ENCODE results near the gene P2RY4. TPM values are rescaled to one million over a fixed set of nuclear protein-coding genes. Genes with fewer than 3 reads are reported as not detected.
"Not testable (repeated sequence)": the region's sequence is repeated elsewhere in the genome, so short reads cannot be mapped to it uniquely, and the experiment has no call there.

The P2RY4 gene
- total RNA-seq, result 0.20 and 0.34 TPM in 2 replicates

DNA sequence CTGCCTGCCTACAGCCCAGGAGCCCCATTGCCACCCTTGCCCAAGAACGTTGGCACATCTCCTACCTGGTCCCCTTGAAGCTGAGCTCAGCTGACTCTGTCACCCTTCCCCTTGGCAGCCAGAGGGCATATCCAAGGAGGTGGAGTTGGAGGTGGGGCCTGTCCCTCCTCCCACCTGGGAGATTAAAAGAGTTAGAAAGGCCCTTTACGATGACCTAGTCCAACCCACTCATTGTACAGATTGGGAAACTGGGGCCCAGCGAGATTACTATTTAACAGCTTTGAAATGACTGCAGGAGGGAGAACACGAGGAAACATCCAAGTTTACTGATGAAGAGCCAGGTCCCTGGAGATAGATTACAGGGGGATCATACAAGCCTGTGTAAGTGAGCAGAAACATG, at the start of gene P2RY4:
Gene P2RY4, minus strand, starts transcription at position 101 of the 400 bp plus-strand sequence. CDS start 580 bp downstream, outside the sequence.
- intact Hi-C loops (cut with micrococcal nuclease), result no loop called here

DNA sequence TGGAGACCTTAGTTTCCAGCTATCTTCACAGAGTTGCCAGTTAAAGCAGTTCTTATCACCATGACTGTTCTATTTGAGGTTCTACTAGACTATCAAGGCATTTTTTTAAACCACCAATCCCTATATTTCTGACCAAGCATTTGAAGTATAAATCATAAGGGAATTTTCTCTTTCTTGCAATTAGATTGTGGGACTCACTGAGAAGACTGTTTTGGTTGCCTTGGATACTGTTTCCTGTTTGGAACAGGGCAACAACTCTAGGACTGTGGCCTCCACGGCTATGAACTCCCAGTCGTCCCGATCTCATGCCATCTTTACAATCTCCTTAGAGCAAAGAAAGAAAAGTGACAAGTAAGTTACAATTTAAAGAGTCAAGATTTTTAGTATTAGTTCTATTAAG, 41.7 kb upstream of the P2RY4 start:
- intact Hi-C loops (cut with micrococcal nuclease), result no loop called here

- intact Hi-C loops (cut with micrococcal nuclease), result loop anchor here (10.0 kb wide), 2 partner anchors 161 to 1129 kb away; partner anchors contain the start of gene PJA1
Measured at GRCh38 chrX:70293621-70294020, 33.6 kb upstream of the P2RY4 start.

GRCh38 chrX:70292788-70293187, 32.8 kb upstream of the P2RY4 start:
- intact Hi-C loops (cut with micrococcal nuclease), result loop anchor here (10.0 kb wide), 2 partner anchors 162 to 1128 kb away; partner anchors contain the start of gene PJA1

- intact Hi-C loops (cut with micrococcal nuclease), result loop anchor here (1.0 to 10.0 kb wide), 3 partner anchors 157 to 1125 kb away; partner anchors contain the start of genes IGBP1 and PJA1
Measured at GRCh38 chrX:70289793-70290770, 30.1 kb upstream of the P2RY4 start, which contains the start of the genes KIF4A and PDZD11. TSS of gene KIF4A (plus strand) at chrX:70290104. CDS start at chrX:70290459, 355 bp downstream. TSS of gene PDZD11 (minus strand) at chrX:70289927. CDS start at chrX:70289341, 586 bp downstream.

DNA sequence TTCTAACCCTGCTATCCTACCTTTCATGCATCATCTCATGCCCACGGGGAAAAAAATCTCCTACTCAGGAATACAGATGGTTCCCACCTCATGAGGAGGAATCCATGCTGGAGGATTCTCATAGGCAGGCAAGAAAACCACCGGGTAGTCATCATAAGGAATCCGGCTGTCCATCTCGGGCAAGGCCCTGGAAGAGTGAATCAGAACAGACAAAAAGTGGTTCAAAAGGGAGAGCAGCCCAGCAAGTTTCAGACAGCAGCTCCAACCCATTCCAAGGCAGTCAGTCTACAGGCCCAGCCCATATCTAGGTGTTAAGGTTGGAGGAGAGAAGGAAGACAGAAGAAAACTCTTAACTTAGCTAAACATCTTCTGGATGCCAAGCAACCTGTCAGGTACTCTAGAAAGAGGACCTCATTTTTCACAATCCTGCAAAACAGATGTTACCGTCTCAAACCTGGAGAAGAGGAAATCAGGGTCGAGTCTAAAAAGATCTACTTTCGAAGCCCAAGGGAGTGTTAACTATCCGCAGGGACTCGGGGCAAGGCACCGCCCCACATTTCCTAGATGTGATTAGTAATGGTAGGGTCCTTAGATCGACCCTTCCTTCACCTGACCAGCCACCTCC, 29.3 kb upstream of the P2RY4 start:
- intact Hi-C loops (cut with micrococcal nuclease), result loop anchor here (1.0 kb wide), 1 partner anchor 156 kb away; the partner anchor contains the start of gene IGBP1

GRCh38 chrX:70281951-70282350, 21.9 kb upstream of the P2RY4 start, which contains the start of gene RAB41:
TSS of gene RAB41 (plus strand) at chrX:70282172. CDS start at chrX:70282218, 46 bp downstream.
- intact Hi-C loops (cut with micrococcal nuclease), result no loop called here

DNA sequence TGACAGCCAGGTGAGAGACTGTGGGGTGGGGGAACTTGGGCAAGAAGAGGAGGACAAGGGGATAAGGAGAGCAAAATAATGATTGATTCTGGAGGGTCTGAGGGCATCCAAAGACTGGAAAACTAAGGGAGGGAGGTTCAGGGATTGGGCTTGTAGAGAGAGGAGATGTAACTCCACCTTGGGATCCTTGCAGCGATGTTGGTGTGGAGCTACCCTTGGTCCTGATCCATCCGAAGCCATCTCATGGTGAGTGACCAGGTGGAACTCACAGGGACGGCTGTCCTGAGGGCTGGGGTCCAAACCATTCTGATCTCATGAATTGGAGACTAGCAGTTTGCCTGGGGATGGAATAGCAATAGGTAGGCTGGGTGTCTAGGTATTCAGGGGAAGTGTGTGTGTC, 20.6 kb upstream of the P2RY4 start:
- intact Hi-C loops (cut with micrococcal nuclease), result no loop called here

- intact Hi-C loops (cut with micrococcal nuclease), result no loop called here
Measured at GRCh38 chrX:70279081-70279480, 19.1 kb upstream of the P2RY4 start.

DNA sequence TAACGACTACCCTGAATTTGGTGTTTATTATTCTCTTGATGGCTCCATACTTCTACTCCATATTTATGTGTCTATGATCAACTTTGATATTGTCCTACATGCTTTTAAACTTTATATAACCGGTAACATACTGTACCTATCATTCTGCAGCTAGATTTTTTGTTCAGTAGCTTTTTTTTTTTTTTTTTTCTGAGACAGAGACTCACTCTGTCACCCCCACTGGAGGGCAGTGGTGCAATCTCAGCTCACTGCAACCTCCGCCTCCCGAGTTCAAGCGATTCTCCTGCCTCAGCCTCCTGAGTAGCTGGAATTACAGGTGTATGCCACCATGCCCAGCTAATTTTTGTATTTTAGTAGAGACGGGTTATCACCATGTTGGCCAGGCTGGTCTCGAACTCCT, 14.0 kb upstream of the P2RY4 start:
- intact Hi-C loops (cut with micrococcal nuclease), result not testable (repeated sequence)

DNA sequence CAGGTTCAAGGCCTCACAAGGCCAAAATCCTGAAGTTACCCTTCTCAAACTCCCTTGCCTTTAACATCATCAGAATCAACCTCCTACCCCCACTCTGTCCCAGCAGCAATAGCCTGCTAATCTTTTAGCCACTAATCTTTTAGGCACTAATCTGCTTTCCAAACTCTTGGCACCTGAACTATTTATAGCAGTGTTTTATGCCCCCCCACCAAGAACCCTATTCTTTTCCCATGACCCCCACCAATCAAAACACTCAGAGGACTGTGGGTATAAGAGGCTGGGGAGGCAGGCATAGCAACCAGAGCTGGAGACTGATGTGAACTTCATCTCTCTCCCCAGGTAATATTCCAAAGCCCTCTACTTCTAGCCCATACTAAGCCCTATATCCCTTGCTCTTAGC, 8.0 kb upstream of the P2RY4 start, which contains the start of gene ARR3:
Gene ARR3, plus strand, starts transcription at position 301 of the 400 bp plus-strand sequence. CDS start 1,052 bp downstream, outside the sequence.
- intact Hi-C loops (cut with micrococcal nuclease), result no loop called here

DNA sequence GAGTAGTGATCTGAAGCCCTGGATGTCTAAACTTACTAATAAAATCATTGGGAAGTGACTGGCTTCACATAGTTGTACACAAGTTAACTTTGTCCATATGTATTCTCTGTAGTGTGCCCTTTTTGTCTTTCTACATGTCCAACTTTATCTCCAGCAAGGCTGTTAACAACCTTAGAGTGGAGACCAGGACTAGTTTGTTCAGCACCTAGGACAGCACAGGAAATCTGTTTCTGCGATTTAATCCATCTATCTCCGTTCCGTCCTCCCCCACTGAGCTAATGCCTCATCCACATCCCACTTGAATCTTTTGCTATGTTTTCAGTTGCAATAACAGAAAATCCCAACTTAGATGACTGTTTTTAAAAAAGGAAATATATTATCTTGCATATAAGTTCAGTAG, 4.8 kb upstream of the P2RY4 start:
- intact Hi-C loops (cut with micrococcal nuclease), result no loop called here

- intact Hi-C loops (cut with micrococcal nuclease), result no loop called here
Measured at GRCh38 chrX:70262952-70263567, 3.1 kb upstream of the P2RY4 start.

GRCh38 chrX:70257423-70258288, 2.3 kb downstream of the P2RY4 start:
- intact Hi-C loops (cut with micrococcal nuclease), result no loop called here

DNA sequence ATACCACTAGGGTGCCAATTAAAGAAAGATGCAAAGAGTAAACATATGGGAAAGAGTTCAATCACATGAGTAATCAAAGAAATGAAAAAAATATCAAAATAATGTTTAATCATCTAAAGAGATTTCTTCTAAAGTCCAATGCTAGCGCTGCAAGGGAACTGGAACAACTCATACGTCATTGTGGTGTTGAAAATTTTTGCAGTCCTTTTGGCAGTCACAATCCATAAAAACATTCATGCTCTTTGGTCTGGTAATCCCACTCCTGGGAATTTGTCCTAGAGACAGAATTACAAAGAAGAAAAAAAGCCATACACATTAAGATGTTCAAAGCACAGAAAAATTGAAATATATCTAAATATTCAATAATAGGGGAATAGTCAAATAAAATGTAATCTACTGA, 4.6 kb downstream of the P2RY4 start:
- intact Hi-C loops (cut with micrococcal nuclease), result no loop called here

DNA sequence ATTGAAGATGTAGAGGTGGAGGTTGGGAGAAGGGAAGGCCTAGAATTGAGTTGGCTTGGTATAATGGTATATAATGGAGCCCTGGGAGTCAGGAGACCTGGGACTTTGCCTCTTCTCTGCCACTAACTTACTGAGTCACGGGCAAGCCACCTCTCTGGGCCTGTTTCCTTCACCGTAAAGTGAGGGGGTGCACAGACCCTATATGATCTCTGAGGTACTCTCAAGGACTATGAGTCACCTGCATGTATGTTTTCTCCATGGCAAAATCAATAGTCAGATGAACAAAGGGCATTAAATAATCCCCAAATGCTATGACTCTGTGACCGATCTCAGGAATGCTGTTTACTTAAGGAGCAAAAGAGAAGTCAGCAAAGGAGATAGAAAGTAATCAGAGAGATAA, 5.1 kb downstream of the P2RY4 start:
- intact Hi-C loops (cut with micrococcal nuclease), result no loop called here

- intact Hi-C loops (cut with micrococcal nuclease), result no loop called here
Measured at GRCh38 chrX:70254063-70254400, 6.0 kb downstream of the P2RY4 start.

DNA sequence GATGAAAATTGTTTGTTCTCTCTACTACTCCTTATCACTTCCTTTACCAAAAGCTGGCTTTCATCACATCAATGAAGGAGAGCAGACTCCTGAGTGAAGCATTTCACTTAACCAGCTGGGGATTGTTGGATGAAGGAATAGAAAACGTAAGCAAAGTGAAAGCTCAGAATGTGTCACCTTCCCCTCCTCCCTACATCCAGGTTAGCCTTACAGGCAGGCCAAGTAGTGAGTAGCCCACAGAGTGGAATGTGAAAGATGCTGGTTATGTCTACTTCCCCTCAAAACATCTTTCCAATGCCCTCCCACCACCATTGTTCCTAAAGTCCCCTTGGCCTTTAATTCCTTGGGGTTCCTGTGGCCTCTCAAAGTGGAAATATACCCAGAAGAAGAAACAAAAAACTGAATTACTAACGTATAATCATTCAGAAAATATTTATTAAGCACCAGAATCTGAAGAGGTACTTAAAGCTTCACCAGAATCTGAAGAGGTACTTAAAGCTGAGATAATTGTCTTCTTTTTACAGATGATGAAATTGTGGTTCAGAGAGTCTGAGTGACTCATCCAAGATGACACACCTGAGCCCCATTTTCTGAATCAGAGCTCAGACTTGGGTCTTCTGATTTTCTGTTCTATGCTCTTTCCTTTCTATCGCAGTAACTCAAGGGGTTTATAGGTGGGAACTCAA, 6.5 kb downstream of the P2RY4 start:
- intact Hi-C loops (cut with micrococcal nuclease), result no loop called here

DNA sequence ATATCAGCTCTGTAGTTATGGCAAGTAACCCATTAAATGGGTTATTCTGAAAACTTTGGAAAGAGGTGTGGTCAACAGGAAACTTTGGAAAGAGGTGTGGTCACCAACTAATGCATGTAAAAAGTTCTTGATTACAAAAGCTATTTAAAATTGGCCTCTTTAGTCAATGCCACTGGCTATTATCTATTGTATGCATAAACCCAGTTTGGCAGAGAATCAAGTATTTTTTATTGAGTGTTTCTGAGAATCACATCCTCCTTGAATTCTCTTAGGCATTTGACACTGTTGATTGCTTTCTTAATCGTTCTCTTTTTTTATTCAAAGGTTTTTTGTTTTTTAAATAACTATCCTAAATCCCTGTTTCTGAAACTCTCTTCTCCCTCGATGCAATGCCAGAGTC, 7.5 kb downstream of the P2RY4 start:
- intact Hi-C loops (cut with micrococcal nuclease), result no loop called here

GRCh38 chrX:70247252-70247651, 12.8 kb downstream of the P2RY4 start:
- intact Hi-C loops (cut with micrococcal nuclease), result no loop called here

Measured in T-helper 2 cell treated with Interferon-gamma antibody and Interleukin-4, amounts not matched to agents 100 ng/mL and 5 ng/mL, for 36 hours (primary cell).